ENCODE results near the gene LBP.
"Not testable (repeated sequence)": the region's sequence is repeated elsewhere in the genome, so short reads cannot be mapped to it uniquely, and the experiment has no call there.

The LBP gene

GRCh38 chr20:38395165-38395564 is 48.9 kb downstream of the LBP start:
- TF ChIP-seq MYC (IDR thresholded peaks at IDR 0.05; ENCODE audit: low read depth, low read length): no peak
- no peak for TF ChIP-seq MAX (IDR thresholded peaks at IDR 0.05; ENCODE audit: low read depth, low read length)
- no peak for TF ChIP-seq POLR2A (IDR thresholded peaks at IDR 0.05; ENCODE audit: extremely low read depth, insufficient read length)
- TF ChIP-seq, protein P1, sequence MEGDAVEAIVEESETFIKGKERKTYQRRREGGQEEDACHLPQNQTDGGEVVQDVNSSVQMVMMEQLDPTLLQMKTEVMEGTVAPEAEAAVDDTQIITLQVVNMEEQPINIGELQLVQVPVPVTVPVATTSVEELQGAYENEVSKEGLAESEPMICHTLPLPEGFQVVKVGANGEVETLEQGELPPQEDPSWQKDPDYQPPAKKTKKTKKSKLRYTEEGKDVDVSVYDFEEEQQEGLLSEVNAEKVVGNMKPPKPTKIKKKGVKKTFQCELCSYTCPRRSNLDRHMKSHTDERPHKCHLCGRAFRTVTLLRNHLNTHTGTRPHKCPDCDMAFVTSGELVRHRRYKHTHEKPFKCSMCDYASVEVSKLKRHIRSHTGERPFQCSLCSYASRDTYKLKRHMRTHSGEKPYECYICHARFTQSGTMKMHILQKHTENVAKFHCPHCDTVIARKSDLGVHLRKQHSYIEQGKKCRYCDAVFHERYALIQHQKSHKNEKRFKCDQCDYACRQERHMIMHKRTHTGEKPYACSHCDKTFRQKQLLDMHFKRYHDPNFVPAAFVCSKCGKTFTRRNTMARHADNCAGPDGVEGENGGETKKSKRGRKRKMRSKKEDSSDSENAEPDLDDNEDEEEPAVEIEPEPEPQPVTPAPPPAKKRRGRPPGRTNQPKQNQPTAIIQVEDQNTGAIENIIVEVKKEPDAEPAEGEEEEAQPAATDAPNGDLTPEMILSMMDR (IDR thresholded peaks at IDR 0.05; ENCODE audit: low read depth, low read length): no peak
- no peak for DNase-seq (ENCODE audit: low read depth)
- no peak overlapping the region for H3K4me3 ChIP-seq (ENCODE audit: low read depth, low read length)

DNA sequence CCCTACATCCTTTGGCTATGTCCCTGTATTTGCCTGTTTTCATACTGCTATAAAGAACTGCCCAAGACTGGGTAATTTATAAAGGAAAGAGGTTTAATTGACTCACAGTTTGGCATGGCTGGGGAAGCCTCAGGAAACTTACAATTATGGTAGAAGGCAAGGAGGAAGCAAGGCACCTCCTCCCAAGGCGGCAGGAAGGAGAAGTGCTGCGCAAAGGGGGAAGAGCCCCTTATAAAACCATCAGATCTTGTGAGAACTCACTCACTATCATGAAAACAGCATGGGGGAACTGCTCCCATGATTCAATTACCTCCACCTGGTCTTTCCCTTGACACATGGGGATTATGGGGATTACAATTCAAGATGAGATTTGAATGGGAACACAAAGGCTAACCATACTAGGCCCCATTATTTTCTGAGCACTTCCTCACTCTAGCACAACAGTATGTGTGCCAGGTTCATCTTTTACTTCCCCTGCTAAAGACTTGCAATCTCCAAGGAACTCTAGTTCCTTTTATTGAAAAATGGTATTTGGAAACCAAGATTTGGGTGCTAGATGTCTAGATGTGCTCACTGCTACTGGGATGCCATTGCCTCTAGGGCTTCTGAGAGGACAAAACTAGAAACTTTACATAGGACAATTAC is 49.6 kb downstream of the LBP start:
- H3K4me3 ChIP-seq (ENCODE audit: low read depth, low read length); DNase-seq (ENCODE audit: low read depth): not testable (repeated sequence)

DNA sequence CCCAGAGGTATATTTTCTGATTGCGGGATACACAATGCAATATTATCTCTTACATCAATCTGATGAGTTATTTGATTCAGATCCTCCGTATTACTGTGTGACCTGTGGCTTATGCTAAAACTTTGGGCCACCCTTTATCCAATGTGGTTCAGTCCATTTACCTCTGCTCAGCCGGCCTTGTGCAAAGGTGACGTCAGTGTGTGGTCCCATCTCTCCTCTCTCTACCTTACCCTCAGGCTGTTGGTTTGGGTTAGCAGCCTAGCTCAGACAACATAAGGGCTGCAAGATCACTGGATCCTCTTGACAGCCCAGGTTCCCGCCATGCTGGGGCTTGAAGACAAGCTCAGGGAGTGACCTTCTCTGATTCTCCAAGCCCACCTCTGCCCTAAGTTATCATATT is 55.8 kb downstream of the LBP start:
- H3K4me3 ChIP-seq (ENCODE audit: low read depth, low read length): no peak overlapping the region
- DNase-seq (ENCODE audit: low read depth): no peak
- no peak for TF ChIP-seq MYC (IDR thresholded peaks at IDR 0.05; ENCODE audit: low read depth, low read length)
- TF ChIP-seq, protein P1 (IDR thresholded peaks at IDR 0.05; ENCODE audit: low read depth, low read length): no peak
- TF ChIP-seq MAX (IDR thresholded peaks at IDR 0.05; ENCODE audit: low read depth, low read length): no peak
- TF ChIP-seq POLR2A (IDR thresholded peaks at IDR 0.05; ENCODE audit: extremely low read depth, insufficient read length): no peak

DNA sequence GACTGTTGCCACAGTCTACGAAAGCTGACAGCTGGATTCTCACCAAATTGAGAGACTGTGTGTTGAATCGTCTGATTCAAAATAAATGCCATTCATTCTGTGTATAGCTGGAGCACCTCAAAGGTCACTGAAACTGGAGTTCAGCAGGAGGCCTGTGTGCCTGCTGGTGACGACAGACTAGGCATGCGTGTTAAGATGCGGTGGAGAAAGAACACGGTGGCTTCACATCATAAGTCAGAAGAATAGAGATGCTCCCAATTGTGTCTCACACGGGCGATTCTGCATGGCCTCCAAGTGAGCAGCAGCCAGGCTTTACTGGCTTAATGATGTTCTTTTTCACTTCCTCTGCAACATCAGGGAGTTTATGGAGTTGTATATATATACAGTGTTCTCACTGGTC is 56.5 kb downstream of the LBP start:
- TF ChIP-seq, protein P1 (IDR thresholded peaks at IDR 0.05; ENCODE audit: low read depth, low read length): no peak
- no peak for TF ChIP-seq MAX (IDR thresholded peaks at IDR 0.05; ENCODE audit: low read depth, low read length)
- no peak for TF ChIP-seq MYC (IDR thresholded peaks at IDR 0.05; ENCODE audit: low read depth, low read length)
- TF ChIP-seq POLR2A (IDR thresholded peaks at IDR 0.05; ENCODE audit: extremely low read depth, insufficient read length): no peak
- DNase-seq (ENCODE audit: low read depth): no peak
- H3K4me3 ChIP-seq (ENCODE audit: low read depth, low read length): no peak overlapping the region

DNA sequence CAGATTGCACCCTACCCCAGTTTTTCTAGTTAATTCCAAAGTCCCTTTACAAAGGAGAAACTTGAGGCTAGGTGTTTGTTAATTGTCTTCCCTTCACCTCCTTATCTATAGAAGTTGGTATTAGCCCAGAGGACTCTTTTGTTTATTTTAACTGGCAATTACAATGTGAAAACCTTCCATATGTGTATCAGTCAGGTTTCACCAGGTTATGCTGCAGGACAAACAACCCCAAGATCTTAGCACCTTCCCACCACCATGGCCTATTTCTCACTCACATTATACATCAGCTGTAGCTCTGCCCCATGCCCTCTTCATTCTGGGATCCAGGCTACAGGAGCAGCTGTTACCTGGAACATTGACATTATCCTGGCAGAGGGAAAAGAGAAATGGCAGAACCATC is 57.7 kb downstream of the LBP start:
- TF ChIP-seq MAX (IDR thresholded peaks at IDR 0.05; ENCODE audit: low read depth, low read length): no peak
- TF ChIP-seq MYC (IDR thresholded peaks at IDR 0.05; ENCODE audit: low read depth, low read length): no peak
- TF ChIP-seq, protein P1 (IDR thresholded peaks at IDR 0.05; ENCODE audit: low read depth, low read length): no peak
- no peak for TF ChIP-seq POLR2A (IDR thresholded peaks at IDR 0.05; ENCODE audit: extremely low read depth, insufficient read length)
- no peak for DNase-seq (ENCODE audit: low read depth)

DNA sequence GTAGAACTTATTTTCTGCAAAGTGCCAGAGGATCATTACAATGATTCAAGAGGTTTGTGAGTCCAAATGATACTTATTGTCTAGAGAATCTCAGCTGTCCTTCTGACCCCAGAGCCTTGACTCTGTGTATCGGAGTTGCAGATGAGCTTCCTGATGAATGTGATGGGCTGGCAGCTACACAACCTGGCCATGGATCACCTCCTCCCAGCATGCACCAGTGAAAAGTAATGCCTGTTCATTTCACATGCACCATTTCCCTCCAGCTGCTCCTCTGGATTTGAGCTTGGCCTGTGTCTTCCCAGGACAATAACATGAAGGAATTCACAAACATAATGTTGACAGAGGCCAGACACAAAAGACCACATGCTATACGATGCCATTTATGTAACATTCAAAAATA is 58.9 kb downstream of the LBP start:
- no peak for DNase-seq (ENCODE audit: low read depth)
- H3K4me3 ChIP-seq (ENCODE audit: low read depth, low read length): no peak overlapping the region
- TF ChIP-seq MAX (IDR thresholded peaks at IDR 0.05; ENCODE audit: low read depth, low read length) (no peak), MYC (IDR thresholded peaks at IDR 0.05; ENCODE audit: low read depth, low read length) (no peak), POLR2A (IDR thresholded peaks at IDR 0.05; ENCODE audit: extremely low read depth, insufficient read length) (no peak)
- TF ChIP-seq, protein P1 (IDR thresholded peaks at IDR 0.05; ENCODE audit: low read depth, low read length): no peak

More for the DNA sequence above, 57.7 kb downstream of the LBP start:
- no peak overlapping the region for H3K4me3 ChIP-seq (ENCODE audit: low read depth, low read length)
